ENCODE measurements around the gene PTP4A2.
"Not testable (repeated sequence)": the region's sequence is repeated elsewhere in the genome, so short reads cannot be mapped to it uniquely, and the experiment has no call there.

The PTP4A2 gene

DNA sequence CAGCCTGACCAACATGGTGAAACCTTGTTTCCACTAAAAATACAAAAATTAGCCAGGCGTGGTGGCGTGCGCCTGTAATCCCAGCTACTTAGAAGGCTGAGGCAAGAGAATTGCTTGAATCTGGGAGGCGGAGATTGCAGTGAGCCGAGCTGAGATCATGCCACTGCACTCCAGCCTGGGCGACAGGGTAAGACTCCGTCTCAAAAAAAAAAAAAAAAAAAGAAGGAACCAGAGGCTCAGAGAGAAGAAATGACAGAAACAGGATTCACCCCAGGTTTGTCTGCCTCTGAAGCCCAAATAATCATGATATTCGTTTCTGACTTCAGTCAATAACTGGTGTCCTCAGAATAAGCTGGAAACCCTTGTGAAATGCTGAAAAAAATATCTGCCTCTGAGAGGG, 3.9 kb upstream of the PTP4A2 start:
- Mint-ChIP-seq H3K27ac (ENCODE audit: low read depth) (peak overlapping the region; percentile 70), H3K36me3 (ENCODE audit: insufficient read depth) (peaks cover 24% of the 10 kb centered on the region), H3K4me3 (peak overlapping the region; percentile 85), H3K4me1 (peaks cover 55% of the 10 kb centered on the region)
- H3K9me3 Mint-ChIP-seq; H3K27me3 Mint-ChIP-seq; DNase-seq (ENCODE audit: low spot score in 2 of 2); ATAC-seq (replicated peaks; ENCODE audit: extremely low read depth, poor library complexity, severe bottlenecking): not testable (repeated sequence)

DNA sequence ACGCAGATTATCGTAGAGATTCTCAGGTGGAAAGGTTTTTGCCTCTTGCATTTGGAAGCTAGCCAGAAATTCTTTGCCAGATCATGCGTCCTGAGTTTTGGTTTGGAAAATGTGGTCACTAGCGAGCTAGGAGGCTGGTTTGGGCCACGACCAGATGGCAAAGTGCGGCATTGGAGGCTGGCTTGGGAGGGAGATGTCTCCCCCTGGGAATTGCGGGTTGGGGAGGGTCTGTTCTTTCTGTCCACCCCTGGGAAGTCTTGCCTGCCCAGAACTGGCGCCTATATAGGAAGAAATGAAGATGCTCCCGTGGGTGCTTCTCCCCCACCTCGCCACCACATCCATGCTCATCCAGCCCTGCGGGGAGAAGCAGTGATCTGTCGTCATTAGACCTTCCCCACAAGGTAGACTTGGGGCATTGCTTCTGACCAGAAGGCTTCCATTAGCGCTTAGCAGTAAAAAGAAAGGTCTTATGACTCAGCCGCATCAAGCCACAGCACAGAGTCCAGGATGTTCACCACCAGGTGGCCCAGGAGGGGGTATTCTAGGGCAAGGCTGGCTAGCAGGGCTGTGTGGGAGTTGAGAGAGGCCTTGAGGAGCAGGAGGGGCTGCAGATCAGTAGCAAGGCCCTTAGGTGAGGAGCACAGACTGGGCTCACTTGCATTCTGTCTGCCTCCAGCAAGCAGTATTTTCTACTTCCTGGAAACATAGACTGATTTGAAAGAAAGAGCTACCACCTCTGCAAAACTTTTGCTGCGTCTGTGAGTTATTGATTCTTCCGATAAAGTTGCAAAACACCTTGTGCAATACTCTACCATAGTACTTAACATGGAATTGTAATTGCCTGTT, 1.5 kb upstream of the PTP4A2 start:
- Mint-ChIP-seq H3K36me3 (ENCODE audit: insufficient read depth) (peaks cover 36% of the 10 kb centered on the region), H3K4me1 (peaks cover 64% of the 10 kb centered on the region), H3K4me3 (peak overlapping the region; percentile 88), H3K27ac (ENCODE audit: low read depth) (peak overlapping the region; percentile 89), H3K27me3 (no peaks in the 10 kb centered on the region), H3K9me3 (no peaks in the 10 kb centered on the region)
- DNase-seq (ENCODE audit: low spot score in 2 of 2) (peak; percentile 52 to 67), ATAC-seq (replicated peaks; ENCODE audit: extremely low read depth, poor library complexity, severe bottlenecking) (peak; percentile 34)

DNA sequence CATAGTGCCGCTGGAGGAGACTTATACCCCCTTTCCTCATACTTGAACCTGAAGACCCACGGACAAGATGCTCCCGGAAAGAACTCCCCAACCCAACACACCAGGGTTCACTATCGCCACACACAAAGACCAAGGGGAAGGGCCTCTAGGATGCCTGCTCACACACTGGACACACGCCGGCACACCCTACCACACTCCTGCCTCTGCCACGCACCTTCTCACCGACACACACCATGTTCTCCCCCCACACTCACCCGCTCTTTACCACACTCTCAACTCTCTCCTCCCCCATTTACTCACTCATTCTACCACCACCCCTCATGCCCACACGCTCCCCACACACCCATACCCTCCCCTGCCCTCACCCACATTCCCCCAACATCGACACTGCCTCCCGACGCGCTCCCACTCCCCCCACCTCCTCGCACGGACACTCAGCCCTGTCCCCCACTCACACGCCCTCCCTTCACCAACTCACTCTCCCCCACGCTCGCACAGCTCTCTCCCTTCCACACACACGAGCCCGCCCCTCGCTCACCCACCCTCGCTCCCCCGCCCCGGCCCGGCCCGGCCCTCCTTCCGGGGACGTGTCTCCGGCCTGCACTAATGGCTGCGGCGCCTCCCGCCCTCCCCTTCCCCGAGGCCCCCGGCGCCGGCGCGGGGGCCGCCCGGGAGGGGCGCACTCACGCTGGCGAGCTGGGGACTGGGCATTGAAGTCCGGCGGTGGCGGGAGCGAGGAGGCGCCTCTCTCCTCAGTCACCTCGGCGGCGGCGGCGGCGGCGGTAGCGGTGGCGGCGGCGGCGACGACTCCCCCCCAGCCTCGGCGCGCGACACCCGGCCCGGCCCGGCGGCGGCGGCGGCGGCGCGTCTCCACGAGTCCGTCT, 626 bp downstream of the PTP4A2 start:
- peak; percentile 62 for ATAC-seq (replicated peaks; ENCODE audit: extremely low read depth, poor library complexity, severe bottlenecking)
- Mint-ChIP-seq H3K27me3 (no peaks in the 10 kb centered on the region), H3K4me3 (peak overlapping the region; percentile 88), H3K9me3 (no peaks in the 10 kb centered on the region), H3K36me3 (ENCODE audit: insufficient read depth) (peaks cover 34% of the 10 kb centered on the region), H3K4me1 (peaks cover 67% of the 10 kb centered on the region), H3K27ac (ENCODE audit: low read depth) (peak overlapping the region; percentile 85)
- peak; percentile 58 to 69 for DNase-seq (ENCODE audit: low spot score in 2 of 2)

DNA sequence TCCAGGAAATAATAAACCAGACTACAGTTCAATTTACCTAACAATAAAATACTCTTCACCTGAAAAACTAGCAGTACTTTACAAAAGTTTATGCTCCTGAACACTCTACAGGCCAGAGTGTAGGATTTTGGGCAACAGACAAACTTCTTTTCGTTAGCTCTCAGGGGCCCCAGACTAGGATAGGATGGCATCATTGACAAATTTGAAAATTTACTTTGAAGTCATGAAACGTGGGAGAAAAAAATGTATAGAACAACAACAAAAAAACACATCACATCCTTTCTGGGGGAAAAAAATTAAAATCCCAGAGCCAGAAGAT, 1.2 kb downstream of the PTP4A2 start:
- ATAC-seq (replicated peaks; ENCODE audit: extremely low read depth, poor library complexity, severe bottlenecking) (no peak), DNase-seq (ENCODE audit: low spot score in 2 of 2) (no peak)
- H3K27ac Mint-ChIP-seq (ENCODE audit: low read depth) = peak overlapping the region; percentile 85
- H3K4me3 Mint-ChIP-seq = peak overlapping the region; percentile 88
- peaks cover 33% of the 10 kb centered on the region for H3K36me3 Mint-ChIP-seq (ENCODE audit: insufficient read depth)
- peaks cover 67% of the 10 kb centered on the region for H3K4me1 Mint-ChIP-seq
- H3K9me3 Mint-ChIP-seq = no peaks in the 10 kb centered on the region
- H3K27me3 Mint-ChIP-seq = no peaks in the 10 kb centered on the region

DNA sequence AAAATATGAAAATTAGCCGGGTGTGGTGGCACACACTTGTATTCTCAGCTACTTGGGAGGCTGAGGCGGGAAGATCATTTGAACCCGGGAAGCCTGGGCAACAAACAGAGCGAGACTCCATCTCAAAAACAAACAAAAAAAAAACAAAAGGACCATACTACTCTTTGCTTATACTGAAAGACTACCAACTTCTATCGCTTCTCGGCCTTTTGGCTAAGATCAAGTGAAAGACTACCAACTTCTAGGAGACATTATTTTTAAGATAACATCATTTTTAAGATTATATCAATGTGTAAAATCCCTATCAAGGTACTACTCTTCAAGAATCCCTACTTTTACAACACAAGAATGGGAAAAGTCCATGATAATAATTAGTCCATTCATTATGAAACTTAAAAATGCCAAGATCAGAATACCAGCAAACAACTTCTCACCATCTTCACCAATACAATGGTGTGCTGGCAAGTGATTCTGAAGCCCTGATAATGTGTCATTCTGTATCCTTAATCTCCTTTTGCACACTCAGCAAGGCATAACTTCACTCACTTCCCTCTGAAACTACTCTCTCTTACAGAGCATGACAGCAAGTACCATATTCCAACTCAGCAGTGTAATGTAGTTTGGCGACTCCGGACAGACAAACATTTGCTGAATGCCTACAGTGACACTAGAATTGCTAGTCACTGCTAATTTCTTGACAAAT, 1.7 kb downstream of the PTP4A2 start:
- Mint-ChIP-seq H3K36me3 (ENCODE audit: insufficient read depth) (peaks cover 33% of the 10 kb centered on the region), H3K9me3 (no peaks in the 10 kb centered on the region), H3K27me3 (no peaks in the 10 kb centered on the region)

DNA sequence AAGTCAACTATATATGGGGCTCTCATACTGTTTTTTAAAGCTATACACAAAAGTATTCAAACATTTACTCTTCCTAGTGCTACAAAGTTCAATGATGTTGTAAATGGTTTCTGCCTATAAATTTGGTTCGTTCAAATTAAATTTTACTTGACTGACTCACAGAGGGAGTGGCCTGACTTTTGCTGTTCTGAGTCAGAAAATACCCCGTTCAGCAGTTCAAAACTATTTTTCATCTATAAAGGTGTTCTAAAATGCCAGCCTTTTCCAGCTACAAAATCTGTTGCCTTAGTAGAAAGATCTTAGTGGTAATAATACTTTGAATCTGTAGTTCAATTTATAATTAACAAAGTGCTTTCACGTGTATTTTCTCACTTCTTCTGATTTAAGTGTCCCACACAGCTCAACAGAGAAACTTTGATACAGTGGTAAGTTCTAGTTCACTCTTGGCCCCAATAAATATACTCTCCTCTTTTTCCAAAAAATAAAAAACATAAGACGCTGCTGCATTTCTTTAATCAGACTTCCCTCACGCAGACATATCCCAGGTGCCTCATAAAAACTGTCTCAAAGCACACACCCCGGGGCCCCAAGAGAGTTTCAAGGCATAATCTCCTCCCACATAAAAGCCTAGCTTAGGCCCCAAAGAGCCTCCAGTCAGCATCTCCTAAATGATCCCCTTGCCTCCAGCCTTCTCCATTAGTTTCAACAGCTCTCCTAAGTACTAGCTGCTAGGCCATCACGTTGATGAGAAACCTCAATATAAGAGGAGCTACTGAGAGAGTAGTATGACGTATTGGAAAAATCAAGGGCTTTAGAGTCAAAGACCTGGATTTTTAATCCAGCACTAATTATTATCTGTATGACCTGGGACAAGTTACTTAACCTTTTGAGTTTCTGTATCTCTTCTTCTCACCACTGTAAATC, 3.2 kb downstream of the PTP4A2 start:
- ATAC-seq (replicated peaks; ENCODE audit: extremely low read depth, poor library complexity, severe bottlenecking) = no peak

More for the DNA sequence above, 1.7 kb downstream of the PTP4A2 start:
- H3K4me1 Mint-ChIP-seq = peaks cover 72% of the 10 kb centered on the region
- peak overlapping the region; percentile 85 for H3K27ac Mint-ChIP-seq (ENCODE audit: low read depth)
- ATAC-seq (replicated peaks; ENCODE audit: extremely low read depth, poor library complexity, severe bottlenecking) (no peak), DNase-seq (ENCODE audit: low spot score in 2 of 2) (no peak)
- H3K4me3 Mint-ChIP-seq = peak overlapping the region; percentile 88

DNA sequence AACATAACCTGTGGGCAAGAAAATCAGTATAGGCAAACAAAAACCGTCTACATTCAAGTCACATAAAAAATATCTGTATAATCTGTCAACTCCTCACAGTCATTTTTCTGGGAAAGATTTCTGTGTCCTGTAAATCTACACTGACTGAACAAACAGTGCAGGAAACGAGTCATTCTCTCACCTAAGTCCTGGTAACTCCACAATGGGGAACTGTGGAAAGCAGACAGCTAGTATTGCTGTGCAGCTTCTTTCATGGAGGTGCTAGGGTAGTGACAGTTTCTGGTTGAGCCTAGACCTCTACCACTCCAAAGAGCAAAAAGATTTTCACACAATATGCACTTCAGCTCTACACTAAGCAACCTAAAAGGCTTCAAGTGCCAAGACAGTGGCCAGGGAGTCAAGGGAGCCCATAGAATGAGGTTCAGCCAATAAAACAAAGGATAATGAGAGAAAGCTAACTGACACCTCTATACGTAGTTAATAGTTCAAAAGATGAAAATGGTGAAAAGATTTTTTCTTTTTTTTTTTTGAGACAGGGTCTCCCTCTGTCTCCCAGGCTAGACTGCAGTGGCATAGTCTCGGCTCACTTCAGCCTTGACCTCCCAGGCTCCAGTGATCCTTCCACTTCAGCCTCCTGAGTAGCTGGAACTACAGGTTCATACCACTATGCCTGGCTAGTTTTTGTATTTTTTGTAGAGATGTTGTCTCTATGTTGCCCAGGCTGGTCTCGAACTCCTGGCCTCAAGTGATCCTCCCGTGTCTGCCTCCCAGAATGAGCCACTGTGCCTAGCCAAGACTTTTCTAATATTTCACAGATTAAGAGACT, 5.5 kb downstream of the PTP4A2 start:
- DNase-seq (ENCODE audit: low spot score in 2 of 2) (no peak), ATAC-seq (replicated peaks; ENCODE audit: extremely low read depth, poor library complexity, severe bottlenecking) (peak; percentile 22)
- peak overlapping the region; percentile 85 for H3K27ac Mint-ChIP-seq (ENCODE audit: low read depth)
- H3K27me3 Mint-ChIP-seq = no peaks in the 10 kb centered on the region
- no peaks in the 10 kb centered on the region for H3K9me3 Mint-ChIP-seq
- peaks cover 32% of the 10 kb centered on the region for H3K36me3 Mint-ChIP-seq (ENCODE audit: insufficient read depth)
- H3K4me1 Mint-ChIP-seq = peaks cover 74% of the 10 kb centered on the region
- peak overlapping the region; percentile 88 for H3K4me3 Mint-ChIP-seq

More for the DNA sequence above, 3.2 kb downstream of the PTP4A2 start:
- Mint-ChIP-seq H3K36me3 (ENCODE audit: insufficient read depth) (peaks cover 35% of the 10 kb centered on the region), H3K4me3 (peak overlapping the region; percentile 88), H3K27me3 (no peaks in the 10 kb centered on the region), H3K9me3 (no peaks in the 10 kb centered on the region), H3K27ac (ENCODE audit: low read depth) (peak overlapping the region; percentile 85), H3K4me1 (peaks cover 79% of the 10 kb centered on the region)
- no peak for DNase-seq (ENCODE audit: low spot score in 2 of 2)

DNA sequence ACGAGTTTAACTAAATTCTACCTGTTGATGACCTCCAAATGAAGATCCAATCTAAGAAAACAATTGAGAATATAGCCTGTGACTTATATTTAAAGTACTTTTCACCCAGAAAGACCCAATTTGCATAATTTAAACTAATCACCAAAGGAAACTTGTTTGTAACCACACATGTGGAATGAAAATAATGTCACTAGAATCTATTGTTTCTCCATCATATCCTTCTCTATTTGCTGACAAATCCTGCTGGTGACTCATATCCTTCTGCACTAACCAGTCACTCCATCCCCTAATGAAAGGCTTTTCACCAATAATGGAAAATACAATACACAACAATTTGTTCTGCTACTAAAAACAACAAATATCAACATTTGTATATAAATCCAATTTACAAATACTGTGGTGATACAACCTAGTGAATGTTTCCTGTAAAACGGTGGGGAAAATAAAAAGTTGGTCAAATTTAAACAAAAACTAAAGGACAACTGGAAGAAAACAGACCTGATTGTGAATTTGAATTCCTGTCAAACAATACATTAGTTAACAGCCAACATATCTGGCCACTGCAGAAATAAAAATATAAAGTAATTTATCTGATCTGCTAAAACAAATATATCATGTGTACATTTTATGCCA, 6.5 kb downstream of the PTP4A2 start:
- DNase-seq (ENCODE audit: low spot score in 2 of 2) = no peak
- Mint-ChIP-seq H3K9me3 (no peaks in the 10 kb centered on the region), H3K4me3 (peak overlapping the region; percentile 72), H3K27ac (ENCODE audit: low read depth) (peak overlapping the region; percentile 85), H3K36me3 (ENCODE audit: insufficient read depth) (peaks cover 23% of the 10 kb centered on the region), H3K4me1 (peaks cover 82% of the 10 kb centered on the region), H3K27me3 (no peaks in the 10 kb centered on the region)
- ATAC-seq (replicated peaks; ENCODE audit: extremely low read depth, poor library complexity, severe bottlenecking) = no peak

DNA sequence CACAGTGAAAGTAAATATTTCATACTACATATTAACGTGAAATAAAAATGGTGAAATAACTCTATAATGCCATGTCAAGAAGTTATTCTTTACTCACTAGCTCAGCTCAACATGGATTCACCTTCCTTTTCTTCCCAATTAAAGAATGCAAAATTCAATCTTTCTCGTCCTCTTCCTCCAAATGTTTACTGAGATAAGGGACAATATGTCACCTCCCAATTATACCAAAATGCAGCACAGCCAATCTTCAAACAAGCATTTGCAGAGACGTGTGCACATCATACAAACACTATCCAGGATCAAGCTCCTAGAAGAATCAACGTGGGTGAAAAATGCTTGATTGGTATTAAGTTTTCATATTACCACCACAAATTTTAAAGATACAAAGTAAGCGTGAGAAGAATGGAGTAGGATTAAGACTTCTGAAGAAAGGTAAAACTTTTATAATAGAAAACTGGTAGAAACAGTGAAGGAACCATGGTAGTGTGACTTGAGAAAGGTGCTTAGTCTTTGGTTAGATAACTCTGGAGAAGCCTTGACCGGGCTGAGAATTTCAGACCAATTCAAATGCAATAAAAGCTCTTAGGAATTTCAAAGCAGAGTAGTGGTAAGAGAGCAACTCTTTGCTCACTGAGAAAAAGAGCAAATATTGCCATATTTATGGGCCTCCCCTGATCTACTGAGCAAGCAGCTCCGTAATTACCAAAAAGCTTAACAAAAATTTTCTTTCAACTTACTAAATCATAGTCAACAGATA, 7.2 kb downstream of the PTP4A2 start:
- ATAC-seq (replicated peaks; ENCODE audit: extremely low read depth, poor library complexity, severe bottlenecking) (no peak), DNase-seq (ENCODE audit: low spot score in 2 of 2) (no peak)
- Mint-ChIP-seq H3K27me3 (no peaks in the 10 kb centered on the region), H3K27ac (ENCODE audit: low read depth) (peak overlapping the region; percentile 85), H3K9me3 (no peaks in the 10 kb centered on the region), H3K4me1 (peaks cover 80% of the 10 kb centered on the region), H3K4me3 (peak overlapping the region; percentile 72), H3K36me3 (ENCODE audit: insufficient read depth) (peaks cover 24% of the 10 kb centered on the region)

DNA sequence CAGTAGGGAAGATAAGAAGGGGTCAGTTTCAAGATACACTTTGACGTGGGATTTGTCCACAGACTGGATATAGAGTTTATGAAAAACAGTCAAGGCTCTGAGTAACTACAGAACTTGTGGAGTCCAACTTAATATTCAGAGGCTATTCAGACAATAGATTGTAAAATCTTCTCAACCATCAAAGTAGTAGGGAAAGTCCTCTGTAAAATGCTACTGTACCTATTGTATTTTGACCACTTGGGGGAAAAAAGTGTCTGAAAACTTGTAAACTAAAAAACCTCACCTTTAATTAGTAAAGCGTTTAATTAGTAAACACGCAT, 10.5 kb downstream of the PTP4A2 start:
- peaks cover 16% of the 10 kb centered on the region for H3K36me3 Mint-ChIP-seq (ENCODE audit: insufficient read depth)
- peak overlapping the region; percentile 97 for H3K27ac Mint-ChIP-seq (ENCODE audit: low read depth)
- peaks cover 72% of the 10 kb centered on the region for H3K4me1 Mint-ChIP-seq
- peak overlapping the region; percentile 67 for H3K4me3 Mint-ChIP-seq
- H3K9me3 Mint-ChIP-seq = no peaks in the 10 kb centered on the region
- DNase-seq (ENCODE audit: low spot score in 2 of 2) = no peak
- no peaks in the 10 kb centered on the region for H3K27me3 Mint-ChIP-seq
- no peak for ATAC-seq (replicated peaks; ENCODE audit: extremely low read depth, poor library complexity, severe bottlenecking)
